Transverse colon (tissue), 4 donors: Measurements from ENCODE around the gene KDM5C.

Experiments used
- CTCF ChIP-seq, 5 experiments: fragments of 200-600 bp in 3 of 5; fragments of 450-650 bp in 2 of 5; sonication (generic) in 3 of 5; IDR thresholded peaks; 1 replicate in 2 of 5; 2 replicates in 3 of 5; pipeline ENCODE4 v1.5.1; 2016 to 2017; ENCODE audit warnings: antibody characterized with exemption in 5 of 5, inconsistent platforms in 3 of 5, mild to moderate bottlenecking in 2 of 5, moderate library complexity in 1 of 5
- EP300 ChIP-seq: sonication (generic); formaldehyde crosslinking; IDR thresholded peaks from one replicate; pipeline ENCODE4 v1.6.1; 2017; ENCODE audit warnings: antibody characterized with exemption, low read depth
- POLR2A ChIP-seq: fragments of 450-650 bp; IDR thresholded peaks from one replicate; pipeline ENCODE4 v1.6.1; 2016; ENCODE audit warnings: antibody characterized with exemption, mild to moderate bottlenecking, moderate library complexity
- POLR2AphosphoS5 ChIP-seq, 3 donors: sonication (generic); formaldehyde crosslinking; IDR thresholded peaks; one replicate each; pipeline ENCODE4 v1.6.1; 2016; ENCODE audit warnings: antibody characterized with exemption in 3 of 3

GRCh38 chrX:53156207-53156596 is 68.8 kb downstream of the KDM5C start:
- TF ChIP-seq CTCF (IDR thresholded peaks at IDR 0.05) (no peak), POLR2A (no peak), POLR2AphosphoS5 (IDR thresholded peaks at IDR 0.05) (no peak), EP300 (no peak)
